GM23338 (cell line): ENCODE measurements around the gene SLC16A12. TPM values are rescaled to one million over a fixed set of nuclear protein-coding genes. Genes with fewer than 3 reads are reported as not detected.

ENCODE experiments used
- ATAC-seq: fragments of 200-7000 bp; cut with Tn5 transposase; 3 replicates; pipeline ENCODE4 v1.9.1; 2020
- DNase-seq: peaks from one replicate; pipeline ENCODE4 v3.0.0-alpha.2; 2015; ENCODE audit warnings: low spot score
- H2AFZ ChIP-seq: fragments of 200-600 bp; sonication (generic); 2 replicates; pipeline ENCODE4 v1.8.0; 2016; ENCODE audit warnings: antibody characterized with exemption, mild to moderate bottlenecking, moderate library complexity
- H3F3A ChIP-seq: fragments of 200-600 bp; sonication (generic); replicated peaks from 2 replicates; pipeline ENCODE4 v1.8.0; 2017; ENCODE audit warnings: antibody characterized with exemption, mixed run types, low read depth
- H3K27ac ChIP-seq: fragments of 200-600 bp; sonication (generic); 2 replicates; pipeline ENCODE4 v1.6.1; 2016; ENCODE audit warnings: low read depth
- H3K27me3 ChIP-seq: fragments of 200-600 bp; sonication (generic); 2 replicates; pipeline ENCODE4 v1.8.0; 2016; ENCODE audit warnings: mild to moderate bottlenecking, mixed run types, moderate library complexity; ENCODE audit not compliant: insufficient read depth
- H3K36me3 ChIP-seq: fragments of 200-600 bp; sonication (generic); 2 replicates; pipeline ENCODE4 v1.8.0; 2016; ENCODE audit warnings: mild to moderate bottlenecking; ENCODE audit not compliant: insufficient read depth
- H3K4me1 ChIP-seq: fragments of 200-600 bp; sonication (generic); 2 replicates; pipeline ENCODE4 v1.8.0; 2016; ENCODE audit warnings: mild to moderate bottlenecking, moderate library complexity; ENCODE audit not compliant: insufficient read depth
- H3K4me2 ChIP-seq: fragments of 200-600 bp; sonication (generic); 2 replicates; pipeline ENCODE4 v1.7.1; 2017; ENCODE audit warnings: mixed run types
- H3K4me3 ChIP-seq: fragments of 200-600 bp; sonication (generic); 2 replicates; pipeline ENCODE4 v1.6.1; 2016; ENCODE audit warnings: mixed run types
- H3K79me2 ChIP-seq: fragments of 200-600 bp; sonication (generic); replicated peaks from 2 replicates; pipeline ENCODE4 v1.8.0; 2017; ENCODE audit warnings: mild to moderate bottlenecking; ENCODE audit not compliant: insufficient read depth
- H3K9me2 ChIP-seq: fragments of 200-600 bp; sonication (generic); 2 replicates; pipeline ENCODE4 v1.8.0; 2017; ENCODE audit not compliant: insufficient read depth
- H4K20me1 ChIP-seq: fragments of 200-600 bp; sonication (generic); replicated peaks from 2 replicates; pipeline ENCODE4 v1.8.0; 2017; ENCODE audit warnings: mild to moderate bottlenecking; ENCODE audit not compliant: insufficient read depth
- H3K27ac Mint-ChIP-seq: 2 replicates; pipeline ENCODE4 v1.8.0; 2020; ENCODE audit warnings: inconsistent platforms, mild to moderate bottlenecking, moderate library complexity, mixed read lengths
- H3K27me3 Mint-ChIP-seq: 3 replicates; pipeline ENCODE4 v1.8.0; 2022; ENCODE audit warnings: low read depth, mild to moderate bottlenecking, moderate library complexity, mixed read lengths, inconsistent platforms; ENCODE audit not compliant: insufficient read depth, poor library complexity
- H3K36me3 Mint-ChIP-seq: 3 replicates; pipeline ENCODE4 v1.8.0; 2021; ENCODE audit warnings: low read depth, mild to moderate bottlenecking, inconsistent platforms, moderate library complexity, mixed read lengths
- H3K4me1 Mint-ChIP-seq: 3 replicates; pipeline ENCODE4 v1.8.0; 2020; ENCODE audit warnings: mild to moderate bottlenecking, inconsistent platforms, mixed read lengths
- H3K4me3 Mint-ChIP-seq: 3 replicates; pipeline ENCODE4 v1.8.0; 2021; ENCODE audit warnings: moderate library complexity, mild to moderate bottlenecking, inconsistent platforms, mixed read lengths
- H3K9me3 Mint-ChIP-seq: 3 replicates; pipeline ENCODE4 v1.8.0; 2020; ENCODE audit warnings: moderate library complexity, mild to moderate bottlenecking, inconsistent platforms, mixed read lengths
- CREB1 ChIP-seq: fragments of 250-450 bp; sonication (Bioruptor Pico); IDR thresholded peaks from 2 replicates; pipeline ENCODE4 v1.5.0; 2020; ENCODE audit warnings: low read depth, mild to moderate bottlenecking, moderate library complexity
- CTCF ChIP-seq, 2 experiments: fragments of 200-600 bp in 1 of 2; sonication (generic) in 1 of 2; conservative IDR thresholded peaks; 2 replicates each; pipeline versions ENCODE4 v1.5.1 to v1.6.1; 2016 to 2017; ENCODE audit warnings: antibody characterized with exemption in 2 of 2, low read depth in 2 of 2, mild to moderate bottlenecking in 2 of 2, moderate library complexity in 1 of 2
- ETS1 ChIP-seq: IDR thresholded peaks from 2 replicates; pipeline ENCODE4 v1.6.1; 2016; ENCODE audit warnings: antibody characterized with exemption
- EZH2 ChIP-seq: fragments of 200-600 bp; sonication (generic); IDR thresholded peaks from one replicate; pipeline ENCODE4 v1.8.0; 2017; ENCODE audit warnings: antibody characterized with exemption, mild to moderate bottlenecking, low read depth; ENCODE audit not compliant: unreplicated experiment
- EZH2phosphoT487 ChIP-seq: fragments of 200-600 bp; sonication (generic); IDR thresholded peaks from one replicate; pipeline ENCODE4 v1.8.1; 2018; ENCODE audit warnings: antibody characterized with exemption; ENCODE audit not compliant: unreplicated experiment
- JUNB ChIP-seq: IDR thresholded peaks from one replicate; pipeline ENCODE4 v1.6.1; 2016; ENCODE audit warnings: antibody characterized with exemption; ENCODE audit not compliant: unreplicated experiment
- NANOG ChIP-seq: IDR thresholded peaks from 2 replicates; pipeline ENCODE4 v1.6.1; 2016; ENCODE audit warnings: antibody characterized with exemption, borderline replicate concordance
- POLR2AphosphoS5 ChIP-seq: IDR thresholded peaks from 2 replicates; pipeline ENCODE4 v1.6.1; 2016; ENCODE audit warnings: antibody characterized with exemption, low read depth
- REST ChIP-seq: IDR thresholded peaks from one replicate; pipeline ENCODE4 v1.6.1; 2018; ENCODE audit warnings: antibody characterized with exemption; ENCODE audit not compliant: unreplicated experiment
- STAT1 ChIP-seq: IDR thresholded peaks from one replicate; pipeline ENCODE4 v1.6.1; 2016; ENCODE audit warnings: antibody characterized with exemption; ENCODE audit not compliant: unreplicated experiment
- ZNF114 ChIP-seq: fragments of 250-450 bp; sonication (Bioruptor Pico); IDR thresholded peaks from 2 replicates; pipeline ENCODE4 v1.5.0; 2020; ENCODE audit warnings: mild to moderate bottlenecking, moderate library complexity
- ZNF331 ChIP-seq: fragments of 250-450 bp; sonication (Bioruptor Pico); IDR thresholded peaks from 2 replicates; pipeline ENCODE4 v1.5.0; 2020; ENCODE audit warnings: low read depth, mild to moderate bottlenecking, moderate library complexity
- ZNF462 ChIP-seq: fragments of 250-450 bp; sonication (Bioruptor Pico); IDR thresholded peaks from 2 replicates; pipeline ENCODE4 v1.5.0; 2020; ENCODE audit warnings: mild to moderate bottlenecking, moderate library complexity
- polyA plus RNA-seq: library from polyadenylated mRNA; unstranded; fragments of >200 nt; fragmentation: Nextera tagmentation; extraction: Ambion mirVana; gene quantifications from 2 replicates; pipeline ENCODE4 v1.2.1, GENCODE V29; 2016
- total RNA-seq: library from RNA; depleted of rRNA; stranded (reverse); fragments of >200 nt; shearing (Covaris generic); gene quantifications from 2 replicates; pipeline ENCODE4 v1.2.3, GENCODE V29; 2014

The SLC16A12 gene
- total and polyA plus RNA-seq, 2 experiments from 2014 or later: 0.84 to 2.0 TPM

GRCh38 chr10:89469517-89469916 lies 65.9 kb downstream of the SLC16A12 start:
- Histone ChIP-seq H3K9me2 (no peaks in the 10 kb centered on the region), H3F3A (no peaks in the 10 kb centered on the region), H3K27ac (no peak overlapping the region), H3K4me1 (no peaks in the 10 kb centered on the region), H3K4me2 (no peak overlapping the region), H3K4me3 (no peak overlapping the region), H4K20me1 (no peaks in the 10 kb centered on the region), H3K79me2 (no peaks in the 10 kb centered on the region), H3K36me3 (no peaks in the 10 kb centered on the region), H2AFZ (no peak overlapping the region), H3K27me3 (no peaks in the 10 kb centered on the region)
- H3K36me3 Mint-ChIP-seq: no peaks in the 10 kb centered on the region
- ATAC-seq: no peak
- H3K9me3 Mint-ChIP-seq: no peaks in the 10 kb centered on the region
- TF ChIP-seq JUNB (no peak), CREB1 (no peak), STAT1 (no peak), ZNF331 (CRISPR knock-in tag) (no peak), ZNF462 (CRISPR knock-in tag) (no peak), ETS1 (no peak), EZH2phosphoT487 (no peak), NANOG (no peak), ZNF114 (CRISPR knock-in tag) (no peak), REST (no peak), CTCF (conservative IDR thresholded peaks at IDR 0.05; ENCODE audit: low read depth in 2 of 2) (no peak), POLR2AphosphoS5 (no peak), EZH2 (no peak)
- no peaks in the 10 kb centered on the region for H3K27me3 Mint-ChIP-seq
- no peak for DNase-seq
- peaks cover 2% of the 10 kb centered on the region; the same call in 1 of the 3 replicates for H3K4me1 Mint-ChIP-seq
- no peak overlapping the region for H3K27ac Mint-ChIP-seq
- no peak overlapping the region for H3K4me3 Mint-ChIP-seq
